ENCODE measurements around the gene HIVEP3.

DNA sequence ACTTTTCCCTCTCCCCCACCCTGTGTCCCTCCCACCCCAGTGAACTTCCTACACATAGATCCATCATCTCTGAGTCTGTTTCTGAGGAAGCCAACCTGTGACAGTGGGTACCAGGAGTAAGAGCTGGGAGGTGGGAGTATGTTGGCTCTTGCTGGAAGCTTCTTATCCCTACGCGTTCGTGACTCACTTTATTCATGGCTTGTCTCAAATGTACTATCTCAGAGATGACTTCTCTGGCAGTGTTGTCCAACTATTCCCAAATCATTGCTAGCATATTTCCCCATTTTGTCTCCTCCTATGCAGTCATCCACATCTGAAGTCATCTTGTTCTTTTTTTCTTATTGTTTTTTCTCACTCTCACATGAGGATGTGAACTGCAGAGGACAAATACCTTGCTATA is 88.0 kb downstream of the HIVEP3 start:
- no peak for TF ChIP-seq POLR2AphosphoS5 (IDR thresholded peaks at IDR 0.05; ENCODE audit: low read depth, low read length)
- TF ChIP-seq CTCF (IDR thresholded peaks at IDR 0.05) = no peak
- TF ChIP-seq, protein P1, sequence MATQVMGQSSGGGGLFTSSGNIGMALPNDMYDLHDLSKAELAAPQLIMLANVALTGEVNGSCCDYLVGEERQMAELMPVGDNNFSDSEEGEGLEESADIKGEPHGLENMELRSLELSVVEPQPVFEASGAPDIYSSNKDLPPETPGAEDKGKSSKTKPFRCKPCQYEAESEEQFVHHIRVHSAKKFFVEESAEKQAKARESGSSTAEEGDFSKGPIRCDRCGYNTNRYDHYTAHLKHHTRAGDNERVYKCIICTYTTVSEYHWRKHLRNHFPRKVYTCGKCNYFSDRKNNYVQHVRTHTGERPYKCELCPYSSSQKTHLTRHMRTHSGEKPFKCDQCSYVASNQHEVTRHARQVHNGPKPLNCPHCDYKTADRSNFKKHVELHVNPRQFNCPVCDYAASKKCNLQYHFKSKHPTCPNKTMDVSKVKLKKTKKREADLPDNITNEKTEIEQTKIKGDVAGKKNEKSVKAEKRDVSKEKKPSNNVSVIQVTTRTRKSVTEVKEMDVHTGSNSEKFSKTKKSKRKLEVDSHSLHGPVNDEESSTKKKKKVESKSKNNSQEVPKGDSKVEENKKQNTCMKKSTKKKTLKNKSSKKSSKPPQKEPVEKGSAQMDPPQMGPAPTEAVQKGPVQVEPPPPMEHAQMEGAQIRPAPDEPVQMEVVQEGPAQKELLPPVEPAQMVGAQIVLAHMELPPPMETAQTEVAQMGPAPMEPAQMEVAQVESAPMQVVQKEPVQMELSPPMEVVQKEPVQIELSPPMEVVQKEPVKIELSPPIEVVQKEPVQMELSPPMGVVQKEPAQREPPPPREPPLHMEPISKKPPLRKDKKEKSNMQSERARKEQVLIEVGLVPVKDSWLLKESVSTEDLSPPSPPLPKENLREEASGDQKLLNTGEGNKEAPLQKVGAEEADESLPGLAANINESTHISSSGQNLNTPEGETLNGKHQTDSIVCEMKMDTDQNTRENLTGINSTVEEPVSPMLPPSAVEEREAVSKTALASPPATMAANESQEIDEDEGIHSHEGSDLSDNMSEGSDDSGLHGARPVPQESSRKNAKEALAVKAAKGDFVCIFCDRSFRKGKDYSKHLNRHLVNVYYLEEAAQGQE (IDR thresholded peaks at IDR 0.05; ENCODE audit: low read depth, low read length) = no peak
- no peak for TF ChIP-seq RCOR1 (IDR thresholded peaks at IDR 0.05; ENCODE audit: low read length)
- TF ChIP-seq RXRA (IDR thresholded peaks at IDR 0.05; ENCODE audit: borderline replicate concordance, low read depth) = no peak
